Measurements from ENCODE around the gene NCBP2.

The NCBP2 gene

GRCh38 chr3:196988241-196989029 lies 46.1 kb upstream of the NCBP2 start:
- Histone ChIP-seq H3K4me1 (ENCODE audit: low read length) (peaks cover 5% of the 10 kb centered on the region; the same call in 1 of the 2 replicates), H3K36me3 (replicated peaks; ENCODE audit: low read depth, low read length) (peaks cover 2% of the 10 kb centered on the region), H2AFZ (ENCODE audit: low read depth, low read length) (peak overlapping the region; percentile 51; the same call in 1 of the 2 replicates), H3K9ac (ENCODE audit: low read length) (no peak overlapping the region), H3K79me2 (ENCODE audit: low read length) (no peaks in the 10 kb centered on the region), H3K4me2 (ENCODE audit: low read length) (peak overlapping the region; percentile 28), H4K20me1 (ENCODE audit: insufficient read depth, low read length) (no peaks in the 10 kb centered on the region), H3K9me3 (ENCODE audit: insufficient read depth, low read length) (peaks cover 6% of the 10 kb centered on the region), H3K4me3 (ENCODE audit: low read length) (no peak overlapping the region), H3K27me3 (ENCODE audit: low read depth, low read length) (no peaks in the 10 kb centered on the region), H3K27ac (ENCODE audit: low read length) (no peak overlapping the region)
- TF ChIP-seq, protein P1, sequence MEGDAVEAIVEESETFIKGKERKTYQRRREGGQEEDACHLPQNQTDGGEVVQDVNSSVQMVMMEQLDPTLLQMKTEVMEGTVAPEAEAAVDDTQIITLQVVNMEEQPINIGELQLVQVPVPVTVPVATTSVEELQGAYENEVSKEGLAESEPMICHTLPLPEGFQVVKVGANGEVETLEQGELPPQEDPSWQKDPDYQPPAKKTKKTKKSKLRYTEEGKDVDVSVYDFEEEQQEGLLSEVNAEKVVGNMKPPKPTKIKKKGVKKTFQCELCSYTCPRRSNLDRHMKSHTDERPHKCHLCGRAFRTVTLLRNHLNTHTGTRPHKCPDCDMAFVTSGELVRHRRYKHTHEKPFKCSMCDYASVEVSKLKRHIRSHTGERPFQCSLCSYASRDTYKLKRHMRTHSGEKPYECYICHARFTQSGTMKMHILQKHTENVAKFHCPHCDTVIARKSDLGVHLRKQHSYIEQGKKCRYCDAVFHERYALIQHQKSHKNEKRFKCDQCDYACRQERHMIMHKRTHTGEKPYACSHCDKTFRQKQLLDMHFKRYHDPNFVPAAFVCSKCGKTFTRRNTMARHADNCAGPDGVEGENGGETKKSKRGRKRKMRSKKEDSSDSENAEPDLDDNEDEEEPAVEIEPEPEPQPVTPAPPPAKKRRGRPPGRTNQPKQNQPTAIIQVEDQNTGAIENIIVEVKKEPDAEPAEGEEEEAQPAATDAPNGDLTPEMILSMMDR (IDR thresholded peaks at IDR 0.05; ENCODE audit: low read depth, low read length), result peak; percentile 48
- TF ChIP-seq EZH2phosphoT487 (IDR thresholded peaks at IDR 0.05; ENCODE audit: low read depth), result no peak

DNA sequence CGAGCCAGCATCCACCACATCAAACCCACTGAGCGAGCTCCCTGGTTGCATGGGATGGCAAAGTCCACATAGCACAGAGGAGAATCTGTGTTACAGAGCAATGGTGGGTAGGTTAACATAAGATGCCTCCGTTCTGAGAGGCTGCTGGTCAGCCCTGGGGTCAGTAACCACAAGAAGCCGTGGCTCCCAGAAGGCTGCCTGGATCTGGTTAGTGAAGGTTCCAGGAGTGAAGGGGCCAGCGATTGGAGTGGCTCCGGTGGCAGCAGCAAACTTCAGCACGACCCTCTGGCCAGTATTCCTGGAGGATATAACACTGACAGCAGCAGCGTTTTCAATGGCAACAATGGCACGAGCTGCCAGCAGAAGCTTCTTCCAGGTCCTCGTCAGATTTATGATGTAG lies 44.7 kb upstream of the NCBP2 start:
- no peak for TF ChIP-seq EZH2phosphoT487 (IDR thresholded peaks at IDR 0.05; ENCODE audit: low read depth)
- TF ChIP-seq, protein P1 (IDR thresholded peaks at IDR 0.05; ENCODE audit: low read depth, low read length), result no peak
- Histone ChIP-seq H3K79me2 (ENCODE audit: low read length) (no peaks in the 10 kb centered on the region), H3K27ac (ENCODE audit: low read length) (no peak overlapping the region), H4K20me1 (ENCODE audit: insufficient read depth, low read length) (no peaks in the 10 kb centered on the region), H2AFZ (ENCODE audit: low read depth, low read length) (no peak overlapping the region), H3K9ac (ENCODE audit: low read length) (no peak overlapping the region), H3K4me3 (ENCODE audit: low read length) (no peak overlapping the region), H3K9me3 (ENCODE audit: insufficient read depth, low read length) (peaks cover 10% of the 10 kb centered on the region), H3K4me2 (ENCODE audit: low read length) (no peak overlapping the region), H3K36me3 (replicated peaks; ENCODE audit: low read depth, low read length) (peaks cover 6% of the 10 kb centered on the region), H3K27me3 (ENCODE audit: low read depth, low read length) (no peaks in the 10 kb centered on the region), H3K4me1 (ENCODE audit: low read length) (peaks cover 5% of the 10 kb centered on the region; the same call in 1 of the 2 replicates)

DNA sequence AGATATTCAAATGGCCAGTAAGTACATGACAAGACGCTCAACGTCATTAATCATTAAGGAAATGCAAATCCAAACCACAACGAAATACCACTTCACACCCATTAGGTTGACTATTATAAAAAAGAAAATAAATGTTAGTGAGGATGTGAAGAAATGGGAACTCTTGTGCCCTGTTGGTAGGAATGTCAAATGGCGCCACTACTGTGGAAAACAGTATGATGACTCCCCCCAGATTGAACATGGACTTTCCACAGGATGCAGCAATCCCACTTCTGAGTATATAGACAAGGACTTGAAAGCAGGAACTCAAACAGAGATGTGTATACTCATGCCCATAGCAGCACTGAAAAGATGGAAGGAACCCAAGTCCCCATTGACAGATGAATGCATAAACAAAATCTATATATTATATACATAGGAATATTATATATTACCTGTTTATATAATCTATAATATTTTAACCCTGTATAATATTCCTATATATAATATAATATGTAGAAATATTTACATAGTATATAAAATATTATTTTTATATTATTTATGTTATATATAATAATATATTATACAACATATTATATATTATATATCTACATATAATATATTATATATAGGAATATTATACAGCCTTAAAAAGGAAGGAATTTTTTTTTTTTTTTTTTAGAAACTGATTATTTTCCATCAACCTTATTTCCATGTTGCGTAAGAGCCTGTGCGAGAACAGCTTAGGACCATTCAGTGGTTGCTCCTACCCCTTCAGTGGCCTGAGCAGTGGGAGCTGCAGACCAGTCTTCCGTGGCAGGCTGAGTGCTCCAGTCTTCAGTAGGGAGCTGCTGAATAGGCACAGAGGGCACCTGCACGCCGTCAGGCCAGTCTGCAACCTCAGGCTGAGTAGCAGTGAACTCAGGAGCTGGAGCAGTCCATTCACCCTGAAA lies 43.9 kb upstream of the NCBP2 start:
- Histone ChIP-seq H3K36me3 (replicated peaks; ENCODE audit: low read depth, low read length) (peaks cover 6% of the 10 kb centered on the region), H3K27ac (ENCODE audit: low read length) (no peak overlapping the region), H3K4me1 (ENCODE audit: low read length) (peaks cover 5% of the 10 kb centered on the region; the same call in 1 of the 2 replicates), H3K79me2 (ENCODE audit: low read length) (no peaks in the 10 kb centered on the region), H2AFZ (ENCODE audit: low read depth, low read length) (no peak overlapping the region), H3K4me2 (ENCODE audit: low read length) (no peak overlapping the region), H3K27me3 (ENCODE audit: low read depth, low read length) (no peaks in the 10 kb centered on the region), H3K9me3 (ENCODE audit: insufficient read depth, low read length) (peaks cover 10% of the 10 kb centered on the region), H3K4me3 (ENCODE audit: low read length) (no peak overlapping the region), H4K20me1 (ENCODE audit: insufficient read depth, low read length) (no peaks in the 10 kb centered on the region), H3K9ac (ENCODE audit: low read length) (no peak overlapping the region)
- TF ChIP-seq, protein P1 (IDR thresholded peaks at IDR 0.05; ENCODE audit: low read depth, low read length), result no peak
- TF ChIP-seq EZH2phosphoT487 (IDR thresholded peaks at IDR 0.05; ENCODE audit: low read depth), result no peak

DNA sequence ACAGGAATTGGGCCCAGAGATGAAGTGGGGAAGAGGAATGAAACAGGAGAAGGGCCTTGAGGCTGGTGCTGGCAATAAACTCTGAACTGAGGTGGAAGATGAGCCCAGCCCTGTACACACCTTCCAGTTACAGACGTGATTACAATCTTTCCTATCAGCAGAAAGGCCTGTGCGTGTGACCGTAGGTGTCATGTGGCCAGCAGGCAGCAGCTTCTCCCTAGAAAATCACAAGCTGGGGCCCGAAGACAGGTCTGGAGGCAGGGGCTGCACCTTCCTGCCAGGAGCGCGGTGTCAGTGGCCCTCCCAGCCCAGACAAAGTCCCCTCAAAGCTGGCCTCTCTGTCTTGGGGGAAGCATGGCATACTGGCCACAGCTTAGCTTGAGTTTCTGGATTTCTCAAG lies 43.0 kb upstream of the NCBP2 start:
- no peak overlapping the region for H3K4me2 ChIP-seq (ENCODE audit: low read length)
- H3K9ac ChIP-seq (ENCODE audit: low read length), result no peak overlapping the region
- H3K9me3 ChIP-seq (ENCODE audit: insufficient read depth, low read length), result peaks cover 10% of the 10 kb centered on the region
- no peaks in the 10 kb centered on the region for H3K27me3 ChIP-seq (ENCODE audit: low read depth, low read length)
- peaks cover 6% of the 10 kb centered on the region for H3K36me3 ChIP-seq (replicated peaks; ENCODE audit: low read depth, low read length)
- H3K27ac ChIP-seq (ENCODE audit: low read length), result no peak overlapping the region
- H4K20me1 ChIP-seq (ENCODE audit: insufficient read depth, low read length), result no peaks in the 10 kb centered on the region
- no peak overlapping the region for H2AFZ ChIP-seq (ENCODE audit: low read depth, low read length)
- no peak for TF ChIP-seq EZH2phosphoT487 (IDR thresholded peaks at IDR 0.05; ENCODE audit: low read depth)
- TF ChIP-seq, protein P1 (IDR thresholded peaks at IDR 0.05; ENCODE audit: low read depth, low read length), result no peak
- H3K4me1 ChIP-seq (ENCODE audit: low read length), result peaks cover 5% of the 10 kb centered on the region; the same call in 1 of the 2 replicates
- no peak overlapping the region for H3K4me3 ChIP-seq (ENCODE audit: low read length)
- H3K79me2 ChIP-seq (ENCODE audit: low read length), result no peaks in the 10 kb centered on the region

Data from OCI-LY3 (cell line).